B cell (primary cell): Measurements from ENCODE around the gene MANEA. TPM values are rescaled to one million over a fixed set of nuclear protein-coding genes. Genes with fewer than 3 reads are reported as not detected.
A peak's percentile ranks its signal among the peaks of the same experiment; 100 is the strongest.

Source experiments
- ATAC-seq: fragments of 200-7000 bp; cut with Tn5 transposase; one replicate; pipeline ENCODE4 v1.10.0; 2021; ENCODE audit warnings: low read depth, mild to moderate bottlenecking, moderate number of reproducible peaks, moderate library complexity
- CTCF ChIA-PET: fragments of 350-600 bp; sonication (Branson Sonifier 250); formaldehyde crosslinking; loops from one replicate; lab custom pipeline; 2021; ENCODE audit warnings: antibody characterized with exemption, inconsistent platforms; lab: Charles Lee
- POLR2A ChIA-PET: fragments of 350-600 bp; sonication (Branson Sonifier 250); formaldehyde crosslinking; loops from one replicate; lab custom pipeline; 2021; ENCODE audit warnings: antibody characterized with exemption; lab: Charles Lee
- DNase-seq: peaks from one replicate; pipeline ENCODE4 v3.0.0; 2013
- H2AFZ ChIP-seq: 2 replicates; pipeline ENCODE4 v1.6.1; 2012; ENCODE audit warnings: mild to moderate bottlenecking, low read depth, low read length; ENCODE audit not compliant: insufficient read depth, poor library complexity, severe bottlenecking
- H3K27ac ChIP-seq, 2 donors: 1 replicate in 1 of 2; 2 replicates in 1 of 2; pipeline ENCODE4 v1.5.1; 2012 to 2013; ENCODE audit warnings: low read length in 2 of 2, mild to moderate bottlenecking in 2 of 2, moderate library complexity in 1 of 2
- H3K27me3 ChIP-seq, 4 experiments: fragments of 200-600 bp in 1 of 4; sonication (generic) in 1 of 4; replicated peaks in 1 of 4; 1 replicate in 2 of 4; 2 replicates in 2 of 4; pipeline versions ENCODE4 v1.6.1 to v1.7.0; 2013 to 2016; ENCODE audit warnings: low read length in 3 of 4, mild to moderate bottlenecking in 2 of 4, mixed read lengths in 1 of 4, moderate library complexity in 1 of 4; ENCODE audit not compliant: insufficient read depth in 4 of 4, control insufficient read depth in 3 of 4; ENCODE audit errors: control extremely low read depth in 1 of 4
- H3K36me3 ChIP-seq, 2 experiments: replicated peaks in 1 of 2; 1 replicate in 1 of 2; 2 replicates in 1 of 2; pipeline versions ENCODE4 v1.6.1 to v1.7.1; 2013; ENCODE audit warnings: low read length in 1 of 2; ENCODE audit not compliant: insufficient read depth in 2 of 2, control insufficient read depth in 1 of 2; ENCODE audit errors: control extremely low read depth in 1 of 2, extremely low read depth in 1 of 2
- H3K4me1 ChIP-seq, 2 donors: fragments of 200-600 bp in 1 of 2; sonication (generic) in 1 of 2; 1 replicate in 1 of 2; 2 replicates in 1 of 2; pipeline versions ENCODE4 v1.5.1 to v1.6.1; 2013 to 2017; ENCODE audit warnings: low read length in 2 of 2; ENCODE audit not compliant: control insufficient read depth in 2 of 2, insufficient read depth in 2 of 2
- H3K4me2 ChIP-seq: replicated peaks from 2 replicates; pipeline ENCODE3; 2012; ENCODE audit warnings: mild to moderate bottlenecking, low read depth, low read length; ENCODE audit not compliant: poor library complexity, severe bottlenecking
- H3K4me3 ChIP-seq, 5 experiments: fragments of 200-600 bp in 1 of 5; sonication (generic) in 1 of 5; 1 replicate in 3 of 5; 2 replicates in 2 of 5; pipeline versions ENCODE4 v1.5.1 to v1.7.0; 2011 to 2016; ENCODE audit warnings: low read length in 4 of 5, mild to moderate bottlenecking in 4 of 5, low read depth in 2 of 5, control low read depth in 1 of 5, moderate library complexity in 1 of 5; ENCODE audit not compliant: insufficient read depth in 1 of 5; ENCODE audit errors: control extremely low read depth in 1 of 5, extremely low read depth in 1 of 5
- H3K79me2 ChIP-seq: fragments of 200-600 bp; sonication (generic); one replicate; pipeline ENCODE4 v1.6.0; 2016; ENCODE audit warnings: low read length; ENCODE audit not compliant: control insufficient read depth, insufficient read depth
- H3K9ac ChIP-seq: fragments of 200-600 bp; sonication (generic); 2 replicates; pipeline ENCODE4 v1.6.1; 2017; ENCODE audit warnings: mild to moderate bottlenecking, low read length, moderate library complexity
- H3K9me3 ChIP-seq, 3 donors: one replicate each; pipeline versions ENCODE4 v1.6.1 to v1.7.1; 2013; ENCODE audit warnings: low read length in 2 of 3; ENCODE audit not compliant: control insufficient read depth in 2 of 3, insufficient read depth in 1 of 3; ENCODE audit errors: control extremely low read depth in 1 of 3
- H4K20me1 ChIP-seq: 2 replicates; pipeline ENCODE4 v1.6.0; 2012; ENCODE audit warnings: mild to moderate bottlenecking, low read length; ENCODE audit not compliant: insufficient read depth, control insufficient read depth, poor library complexity, severe bottlenecking
- H3K27ac Mint-ChIP-seq: one replicate; pipeline ENCODE4 v1.8.0; 2021; ENCODE audit warnings: mixed read lengths
- H3K27me3 Mint-ChIP-seq: one replicate; pipeline ENCODE4 v1.8.0; 2021; ENCODE audit warnings: mixed read lengths
- H3K4me1 Mint-ChIP-seq: one replicate; pipeline ENCODE4 v1.8.0; 2021; ENCODE audit warnings: mixed read lengths
- H3K4me3 Mint-ChIP-seq: one replicate; pipeline ENCODE4 v1.8.0; 2021; ENCODE audit warnings: mixed read lengths
- H3K9me3 Mint-ChIP-seq: one replicate; pipeline ENCODE4 v1.8.0; 2022; ENCODE audit warnings: mixed read lengths; ENCODE audit not compliant: insufficient read depth
- EZH2 ChIP-seq: IDR thresholded peaks from 2 replicates; pipeline ENCODE4 v1.6.1; 2012; ENCODE audit warnings: borderline replicate concordance, low read depth, mild to moderate bottlenecking, moderate library complexity, low read length; ENCODE audit not compliant: insufficient read depth, poor library complexity, severe bottlenecking
- WGBS: methylation state at CpG from one replicate; pipeline ENCODE4 v1.1.5; 2013; ENCODE audit warnings: missing lambda C conversion rate; ENCODE audit not compliant: insufficient coverage; 5-methylcytosine and 5-hydroxymethylcytosine counted together
- intact Hi-C: fragments of 100-400 bp; cut with micrococcal nuclease; formaldehyde crosslinking; loops from one replicate; pipeline ENCODE4 v1.10.0; 2022
- polyA minus RNA-seq: library from RNA; depleted of rRNA, polyadenylated mRNA; stranded (reverse); fragments of >200 nt; gene quantifications from 2 replicates; pipeline ENCODE4 v1.2.3, GENCODE V29; 2012
- polyA plus RNA-seq: library from polyadenylated mRNA; depleted of rRNA; stranded (reverse); fragments of >200 nt; gene quantifications from 2 replicates; pipeline ENCODE4 v1.2.3, GENCODE V29; 2012
- total RNA-seq, 2 donors: library from RNA; stranded (reverse); fragments of 120-200 nt in 1 of 2; gene quantifications; 1 replicate in 1 of 2; 2 replicates in 1 of 2; pipeline versions ENCODE4 v1.2.3 to v1.2.4, GENCODE V29; 2013 to 2022
- TF ChIP-seq, protein P1 (sequence below): fragments of 200-600 bp; IDR thresholded peaks from one replicate; pipeline ENCODE4 v1.8.0; 2022; ENCODE audit warnings: antibody characterized with exemption, mild to moderate bottlenecking

MANEA gene, protein sequence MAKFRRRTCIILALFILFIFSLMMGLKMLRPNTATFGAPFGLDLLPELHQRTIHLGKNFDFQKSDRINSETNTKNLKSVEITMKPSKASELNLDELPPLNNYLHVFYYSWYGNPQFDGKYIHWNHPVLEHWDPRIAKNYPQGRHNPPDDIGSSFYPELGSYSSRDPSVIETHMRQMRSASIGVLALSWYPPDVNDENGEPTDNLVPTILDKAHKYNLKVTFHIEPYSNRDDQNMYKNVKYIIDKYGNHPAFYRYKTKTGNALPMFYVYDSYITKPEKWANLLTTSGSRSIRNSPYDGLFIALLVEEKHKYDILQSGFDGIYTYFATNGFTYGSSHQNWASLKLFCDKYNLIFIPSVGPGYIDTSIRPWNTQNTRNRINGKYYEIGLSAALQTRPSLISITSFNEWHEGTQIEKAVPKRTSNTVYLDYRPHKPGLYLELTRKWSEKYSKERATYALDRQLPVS
- total RNA-seq = 8.7 and 9.0 TPM in 2 replicates
- 12.2 TPM for total RNA-seq (2013)
- polyA plus RNA-seq = 2.4 and 2.8 TPM in 2 replicates
- polyA minus RNA-seq = 2.8 and 4.0 TPM in 2 replicates

DNA sequence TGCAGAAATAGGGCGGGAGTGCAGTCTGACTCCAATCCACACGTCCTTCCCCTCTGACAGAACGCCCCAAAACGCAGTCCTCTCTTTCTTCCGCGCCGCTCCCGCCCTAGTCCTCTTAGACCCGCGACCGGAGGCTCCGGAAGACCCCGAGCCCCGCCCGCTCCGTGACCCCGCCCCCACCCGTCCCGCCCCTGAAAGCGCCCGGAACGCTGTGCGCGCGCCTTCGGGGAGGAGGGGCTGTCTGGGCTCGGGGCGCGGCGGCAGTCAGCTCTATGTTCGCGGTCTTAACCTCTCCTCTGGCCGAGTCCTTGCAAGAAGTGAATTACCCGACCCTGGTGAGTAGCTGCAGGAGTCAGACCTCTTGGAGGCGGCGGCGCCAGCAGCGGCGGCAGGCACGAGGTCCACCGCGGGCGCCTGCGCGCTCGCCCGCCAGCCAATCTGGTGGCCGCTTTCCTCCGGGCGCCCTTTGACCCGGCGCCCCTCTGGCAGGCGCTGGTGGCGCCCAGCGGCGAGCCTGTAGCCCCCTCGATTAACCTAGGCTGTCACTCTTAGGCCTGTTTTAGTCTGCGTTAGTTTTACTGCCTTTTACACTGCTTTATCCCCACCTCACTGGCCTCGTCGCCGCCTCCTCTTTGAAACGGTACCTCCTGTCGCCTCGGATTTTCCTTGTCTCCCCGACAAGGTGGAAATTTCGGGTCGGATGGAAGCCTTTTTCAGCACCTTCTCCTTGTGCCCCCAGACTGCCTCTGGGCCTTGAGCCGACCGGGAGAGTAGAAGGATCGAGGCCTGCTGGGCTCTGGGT lies at the start of gene MANEA:
Gene MANEA (plus strand): TSS at position 232 of the 802 bp plus-strand sequence. CDS start 8,905 bp downstream, outside the sequence.
- peak within 1 kb of the TSS; percentile 86 to 91 for H3K27ac ChIP-seq
- WGBS = under 1% methylated on average over 67 of the region's 70 CpGs
- TF ChIP-seq EZH2 = no peak
- TF ChIP-seq, protein P1, sequence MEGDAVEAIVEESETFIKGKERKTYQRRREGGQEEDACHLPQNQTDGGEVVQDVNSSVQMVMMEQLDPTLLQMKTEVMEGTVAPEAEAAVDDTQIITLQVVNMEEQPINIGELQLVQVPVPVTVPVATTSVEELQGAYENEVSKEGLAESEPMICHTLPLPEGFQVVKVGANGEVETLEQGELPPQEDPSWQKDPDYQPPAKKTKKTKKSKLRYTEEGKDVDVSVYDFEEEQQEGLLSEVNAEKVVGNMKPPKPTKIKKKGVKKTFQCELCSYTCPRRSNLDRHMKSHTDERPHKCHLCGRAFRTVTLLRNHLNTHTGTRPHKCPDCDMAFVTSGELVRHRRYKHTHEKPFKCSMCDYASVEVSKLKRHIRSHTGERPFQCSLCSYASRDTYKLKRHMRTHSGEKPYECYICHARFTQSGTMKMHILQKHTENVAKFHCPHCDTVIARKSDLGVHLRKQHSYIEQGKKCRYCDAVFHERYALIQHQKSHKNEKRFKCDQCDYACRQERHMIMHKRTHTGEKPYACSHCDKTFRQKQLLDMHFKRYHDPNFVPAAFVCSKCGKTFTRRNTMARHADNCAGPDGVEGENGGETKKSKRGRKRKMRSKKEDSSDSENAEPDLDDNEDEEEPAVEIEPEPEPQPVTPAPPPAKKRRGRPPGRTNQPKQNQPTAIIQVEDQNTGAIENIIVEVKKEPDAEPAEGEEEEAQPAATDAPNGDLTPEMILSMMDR = no peak
- H3K36me3 ChIP-seq = no peaks in the 10 kb centered on the region
- peaks cover 25% of the 10 kb centered on the region for H3K79me2 ChIP-seq
- intact Hi-C loops = loop anchor here (1.0 to 2.0 kb wide), 3 partner anchors 943 to 1705 kb away; partner anchors contain the start of genes KLHL32, MMS22L and UFL1
- H3K4me3 Mint-ChIP-seq = peak within 1 kb of the TSS; percentile 99
- no peaks in the 10 kb centered on the region for H3K27me3 Mint-ChIP-seq
- no peaks in the 10 kb centered on the region for H3K27me3 ChIP-seq
- H4K20me1 ChIP-seq = no peaks in the 10 kb centered on the region
- peak within 1 kb of the TSS; percentile 84 for H3K9ac ChIP-seq
- peak within 1 kb of the TSS; percentile 81 for H3K4me2 ChIP-seq
- CTCF ChIA-PET = no interaction called here
- H3K9me3 Mint-ChIP-seq = no peaks in the 10 kb centered on the region
- POLR2A ChIA-PET = no interaction called here
- no peaks in the 10 kb centered on the region for H3K9me3 ChIP-seq
- DNase-seq (peak; percentile 89), ATAC-seq (peak; percentile 87)
- H3K4me1 Mint-ChIP-seq = peaks cover 39% of the 10 kb centered on the region
- peak within 1 kb of the TSS; percentile 75 to 99 (median 91) for H3K4me3 ChIP-seq
- H3K4me1 ChIP-seq = peaks cover 12 to 15% of the 10 kb centered on the region in 2 donors
- peak within 1 kb of the TSS; percentile 99 for H3K27ac Mint-ChIP-seq
- peak within 1 kb of the TSS; percentile 90 for H2AFZ ChIP-seq
